ENCODE measurements around the gene RNF220. TPM values are rescaled to one million over a fixed set of nuclear protein-coding genes. Genes with fewer than 3 reads are reported as not detected.

The RNF220 gene
- total and polyA plus RNA-seq, 2 donors (not counting 3 experiments of a cell fraction or from before 2014, with no cell fraction given), result 62.7 to 66.6 TPM

DNA sequence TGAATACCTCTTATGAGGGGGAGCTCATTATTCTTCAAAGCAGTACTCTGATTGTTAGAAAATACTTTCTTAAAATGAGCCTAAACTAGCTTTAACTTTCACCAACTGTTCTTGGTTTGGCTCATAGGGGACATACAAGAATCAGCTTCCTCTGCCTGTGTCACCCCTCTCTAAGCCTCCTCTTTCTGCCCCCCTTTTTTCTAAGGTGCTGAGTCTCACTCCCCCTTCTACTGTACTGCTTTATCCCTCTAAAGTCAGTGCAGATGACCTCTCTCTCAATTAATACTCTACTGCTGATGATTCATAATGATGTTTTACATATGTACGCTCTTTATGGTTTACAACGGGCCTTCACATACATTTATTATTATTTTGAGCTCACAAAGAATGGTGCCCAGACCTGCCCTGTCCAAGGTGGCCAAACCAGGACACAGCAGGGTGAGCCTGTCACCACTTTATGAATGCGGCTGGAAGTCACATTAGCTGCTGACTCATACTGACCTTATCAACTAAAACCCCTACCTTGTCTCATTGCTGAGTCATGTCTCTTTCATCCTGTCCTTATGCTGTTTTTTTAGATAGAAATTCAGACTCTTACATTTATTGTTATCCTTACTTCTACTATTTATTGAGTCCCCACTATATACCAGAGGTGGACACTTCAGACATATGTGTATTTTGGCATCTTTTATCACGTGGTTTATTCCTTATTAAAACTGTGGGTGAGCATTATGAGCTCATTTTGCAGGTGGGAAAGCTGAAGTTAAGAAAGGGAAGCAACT, 126.9 kb downstream of the RNF220 start:
- TF ChIP-seq GATA2 (IDR thresholded peaks at IDR 0.05; ENCODE audit: insufficient read depth, insufficient read length, low read depth, low read length) (no peak), FOS (IDR thresholded peaks at IDR 0.05; ENCODE audit: borderline replicate concordance, insufficient read depth, low read length) (peak; percentile 47), POLR2AphosphoS5 (IDR thresholded peaks at IDR 0.05; ENCODE audit: insufficient read depth, low read depth, low read length) (no peak), JUN (IDR thresholded peaks at IDR 0.05; ENCODE audit: borderline replicate concordance, insufficient read depth, insufficient read length, low read depth) (no peak)
- peak; percentile 20 for DNase-seq (ENCODE audit: low read depth, low spot score)
- CTCF ChIA-PET, result interaction anchor here (1.0 to 3.4 kb wide), 5 partner anchors 18 to 154 kb away, joined by 3 to 12 read pairs (median 4); no protein-coding TSS in a partner anchor
- no peak overlapping the region for H3K4me3 ChIP-seq (replicated peaks in 1 of 3; ENCODE audit: insufficient read depth in 1 of 3, low read depth in 1 of 3, low read length in 3 of 3)
- dilution Hi-C loops (cut with MboI; ENCODE audit: extremely low pct_ligation_motif_present, low sequenced_read_pairs), result no loop called here
- no TSS peak for BruUV-seq (replicated peaks)
- no peak overlapping the region for H3K9ac ChIP-seq (replicated peaks; ENCODE audit: extremely low read depth, insufficient read depth, low read length)
- no peaks in the 10 kb centered on the region for H4K20me1 ChIP-seq (replicated peaks; ENCODE audit: control insufficient read depth, extremely low read depth, insufficient read depth, low read length)
- POLR2A ChIA-PET, result no interaction called here
- H3K9me1 ChIP-seq (replicated peaks; ENCODE audit: control insufficient read depth, extremely low read depth, insufficient read depth, low read length), result no peaks in the 10 kb centered on the region
- H3K27me3 ChIP-seq (ENCODE audit: control insufficient read depth in 2 of 2, insufficient read depth in 2 of 2, low read length in 2 of 2), result peaks cover 0 to 2% of the 10 kb centered on the region in 2 experiments
- H3K4me1 ChIP-seq (ENCODE audit: control insufficient read depth, extremely low read depth, insufficient read depth, low read length), result no peaks in the 10 kb centered on the region
- intact Hi-C loops (cut with micrococcal nuclease), result no loop called here
- no peaks in the 10 kb centered on the region for H3K36me3 ChIP-seq (ENCODE audit: control insufficient read depth in 2 of 2, extremely low read depth in 1 of 2, insufficient read depth in 2 of 2, low read length in 2 of 2)
- H3K27ac ChIP-seq (ENCODE audit: insufficient read depth, low read depth, low read length), result no peak overlapping the region
- FAIRE-seq, result no peak
- H3K9me3 ChIP-seq (replicated peaks; ENCODE audit: control insufficient read depth, insufficient read depth, low read length), result no peaks in the 10 kb centered on the region
- H2AFZ ChIP-seq (ENCODE audit: low read depth, low read length), result no peak overlapping the region
- no peaks in the 10 kb centered on the region for H3K79me2 ChIP-seq (ENCODE audit: control insufficient read depth, insufficient read depth, low read length)
- H3K4me2 ChIP-seq (ENCODE audit: insufficient read depth, low read length), result no peak overlapping the region

DNA sequence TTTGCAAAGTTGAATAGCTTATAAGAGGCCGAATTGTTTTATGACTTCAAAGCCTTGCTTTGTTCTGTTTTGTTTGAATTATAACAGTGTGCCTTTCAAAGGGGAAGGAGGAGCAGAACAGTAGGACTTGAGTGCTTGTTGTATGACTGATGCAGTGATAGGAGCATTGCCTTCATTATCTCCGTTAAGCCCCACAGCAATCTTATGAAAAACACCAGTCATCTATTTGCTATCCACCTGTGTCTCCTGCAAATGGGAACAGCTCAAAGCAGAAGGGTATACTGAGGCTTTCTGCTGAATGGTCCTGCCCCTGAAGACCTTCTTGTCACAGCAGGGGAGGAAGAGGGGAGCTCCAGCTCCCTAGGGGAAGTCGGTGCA, 127.5 kb downstream of the RNF220 start:
- H4K20me1 ChIP-seq (replicated peaks; ENCODE audit: control insufficient read depth, extremely low read depth, insufficient read depth, low read length), result no peaks in the 10 kb centered on the region
- H3K9ac ChIP-seq (replicated peaks; ENCODE audit: extremely low read depth, insufficient read depth, low read length), result no peak overlapping the region
- ChIA-PET CTCF (interaction anchor here (1.0 to 3.4 kb wide), 4 partner anchors 19 to 154 kb away, joined by 3 to 12 read pairs (median 6); no protein-coding TSS in a partner anchor), POLR2A (no interaction called here)
- H3K4me2 ChIP-seq (ENCODE audit: insufficient read depth, low read length), result no peak overlapping the region
- DNase-seq (ENCODE audit: low read depth, low spot score) (no peak), FAIRE-seq (no peak)
- no peaks in the 10 kb centered on the region for H3K36me3 ChIP-seq (ENCODE audit: control insufficient read depth in 2 of 2, extremely low read depth in 1 of 2, insufficient read depth in 2 of 2, low read length in 2 of 2)
- H3K9me1 ChIP-seq (replicated peaks; ENCODE audit: control insufficient read depth, extremely low read depth, insufficient read depth, low read length), result no peaks in the 10 kb centered on the region
- no peaks in the 10 kb centered on the region for H3K4me1 ChIP-seq (ENCODE audit: control insufficient read depth, extremely low read depth, insufficient read depth, low read length)
- no peak overlapping the region for H3K4me3 ChIP-seq (replicated peaks in 1 of 3; ENCODE audit: insufficient read depth in 1 of 3, low read depth in 1 of 3, low read length in 3 of 3)
- H3K27me3 ChIP-seq (ENCODE audit: control insufficient read depth in 2 of 2, insufficient read depth in 2 of 2, low read length in 2 of 2), result no peaks in the 10 kb centered on the region
- H3K27ac ChIP-seq (ENCODE audit: insufficient read depth, low read depth, low read length), result no peak overlapping the region
- intact Hi-C loops (cut with micrococcal nuclease), result no loop called here
- H2AFZ ChIP-seq (ENCODE audit: low read depth, low read length), result no peak overlapping the region
- dilution Hi-C loops (cut with MboI; ENCODE audit: extremely low pct_ligation_motif_present, low sequenced_read_pairs), result no loop called here
- TF ChIP-seq GATA2 (IDR thresholded peaks at IDR 0.05; ENCODE audit: insufficient read depth, insufficient read length, low read depth, low read length) (no peak), EZH2 (IDR thresholded peaks at IDR 0.05; ENCODE audit: borderline replicate concordance, low read depth, low read length, severe bottlenecking) (no peak), POLR2AphosphoS5 (IDR thresholded peaks at IDR 0.05; ENCODE audit: insufficient read depth, low read depth, low read length) (no peak), FOS (IDR thresholded peaks at IDR 0.05; ENCODE audit: borderline replicate concordance, insufficient read depth, low read length) (no peak), JUN (IDR thresholded peaks at IDR 0.05; ENCODE audit: borderline replicate concordance, insufficient read depth, insufficient read length, low read depth) (no peak), POLR2A (IDR thresholded peaks at IDR 0.05; ENCODE audit: low read depth, low read length) (no peak), MYC (IDR thresholded peaks at IDR 0.05; ENCODE audit: low read depth, low read length) (no peak)
- TF ChIP-seq, protein P1, sequence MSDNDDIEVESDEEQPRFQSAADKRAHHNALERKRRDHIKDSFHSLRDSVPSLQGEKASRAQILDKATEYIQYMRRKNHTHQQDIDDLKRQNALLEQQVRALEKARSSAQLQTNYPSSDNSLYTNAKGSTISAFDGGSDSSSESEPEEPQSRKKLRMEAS (IDR thresholded peaks at IDR 0.05; ENCODE audit: insufficient read depth, insufficient read length), result no peak
- TF ChIP-seq, protein P2, sequence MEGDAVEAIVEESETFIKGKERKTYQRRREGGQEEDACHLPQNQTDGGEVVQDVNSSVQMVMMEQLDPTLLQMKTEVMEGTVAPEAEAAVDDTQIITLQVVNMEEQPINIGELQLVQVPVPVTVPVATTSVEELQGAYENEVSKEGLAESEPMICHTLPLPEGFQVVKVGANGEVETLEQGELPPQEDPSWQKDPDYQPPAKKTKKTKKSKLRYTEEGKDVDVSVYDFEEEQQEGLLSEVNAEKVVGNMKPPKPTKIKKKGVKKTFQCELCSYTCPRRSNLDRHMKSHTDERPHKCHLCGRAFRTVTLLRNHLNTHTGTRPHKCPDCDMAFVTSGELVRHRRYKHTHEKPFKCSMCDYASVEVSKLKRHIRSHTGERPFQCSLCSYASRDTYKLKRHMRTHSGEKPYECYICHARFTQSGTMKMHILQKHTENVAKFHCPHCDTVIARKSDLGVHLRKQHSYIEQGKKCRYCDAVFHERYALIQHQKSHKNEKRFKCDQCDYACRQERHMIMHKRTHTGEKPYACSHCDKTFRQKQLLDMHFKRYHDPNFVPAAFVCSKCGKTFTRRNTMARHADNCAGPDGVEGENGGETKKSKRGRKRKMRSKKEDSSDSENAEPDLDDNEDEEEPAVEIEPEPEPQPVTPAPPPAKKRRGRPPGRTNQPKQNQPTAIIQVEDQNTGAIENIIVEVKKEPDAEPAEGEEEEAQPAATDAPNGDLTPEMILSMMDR (IDR thresholded peaks at IDR 0.05; ENCODE audit: extremely low read depth in 1 of 2, insufficient read depth in 1 of 2, low read depth in 1 of 2, low read length in 2 of 2), result no peak
- BruUV-seq (replicated peaks), result no TSS peak
- H3K9me3 ChIP-seq (replicated peaks; ENCODE audit: control insufficient read depth, insufficient read depth, low read length), result no peaks in the 10 kb centered on the region
- no peaks in the 10 kb centered on the region for H3K79me2 ChIP-seq (ENCODE audit: control insufficient read depth, insufficient read depth, low read length)
